IMR-90 (cell line): ENCODE data around the gene NPTX2. TPM values are rescaled to one million over a fixed set of nuclear protein-coding genes. Genes with fewer than 3 reads are reported as not detected.

ENCODE experiments used
- ATAC-seq: fragments of 200-7000 bp; cut with Tn5 transposase; 2 replicates; pipeline ENCODE4 v1.9.1; 2020; ENCODE audit warnings: low read depth, mild to moderate bottlenecking, moderate library complexity
- BruUV-seq: library from RNA; stranded (reverse); fragments of 400-500 nt; replicated peaks from 2 replicates; lab custom pipeline; 2021; lab: Mats Ljungman, UMichigan
- CTCF ChIA-PET: fragments of 300-600 bp; formaldehyde crosslinking; extraction: SDS; loops from one replicate; lab custom pipeline; 2021; ENCODE audit warnings: antibody characterized with exemption; lab: Yijun Ruan, JAX
- POLR2A ChIA-PET: fragments of 300-600 bp; sonication (Branson Sonifier 250); formaldehyde crosslinking; loops from one replicate; lab custom pipeline; 2022; ENCODE audit warnings: antibody characterized with exemption; ENCODE audit not compliant: unreplicated experiment; lab: Charles Lee
- DNase-seq: peaks from one replicate; pipeline ENCODE4 v3.0.0; 2013
- H2AFZ ChIP-seq: replicated peaks from 2 replicates; pipeline ENCODE3; 2013; ENCODE audit warnings: low read length, mild to moderate bottlenecking; ENCODE audit not compliant: poor library complexity
- H2AK5ac ChIP-seq: 2 replicates; pipeline ENCODE4 v1.6.1; 2013; ENCODE audit warnings: low read depth, low read length, inconsistent platforms
- H2AK9ac ChIP-seq: replicated peaks from 2 replicates; pipeline ENCODE3; 2013; ENCODE audit warnings: mild to moderate bottlenecking, low read depth, low read length, moderate library complexity; ENCODE audit not compliant: poor library complexity
- H2BK120ac ChIP-seq: 2 replicates; pipeline ENCODE4 v1.6.1; 2013; ENCODE audit warnings: low read depth, low read length, inconsistent platforms
- H2BK15ac ChIP-seq: 3 replicates; pipeline ENCODE4 v1.6.1; 2013; ENCODE audit warnings: low read depth, low read length, inconsistent platforms
- H2BK20ac ChIP-seq: 2 replicates; pipeline ENCODE4 v1.6.1; 2013; ENCODE audit warnings: low read depth, mild to moderate bottlenecking, inconsistent platforms, low read length, moderate library complexity
- H2BK5ac ChIP-seq: 2 replicates; pipeline ENCODE4 v1.6.1; 2013; ENCODE audit warnings: mild to moderate bottlenecking, low read depth, low read length, inconsistent platforms; ENCODE audit not compliant: poor library complexity, severe bottlenecking
- H3K14ac ChIP-seq: replicated peaks from 2 replicates; pipeline ENCODE4 v1.6.1; 2013; ENCODE audit warnings: low read depth, low read length, inconsistent platforms
- H3K18ac ChIP-seq: 2 replicates; pipeline ENCODE4 v1.6.1; 2013; ENCODE audit warnings: low read depth, low read length, control low read depth
- H3K23ac ChIP-seq: 2 replicates; pipeline ENCODE4 v1.6.1; 2013; ENCODE audit warnings: low read depth, low read length, inconsistent platforms
- H3K27ac ChIP-seq: 2 replicates; pipeline ENCODE4 v1.5.1; 2013; ENCODE audit warnings: mild to moderate bottlenecking, control low read depth, low read length; ENCODE audit not compliant: insufficient read depth
- H3K27me3 ChIP-seq: 2 replicates; pipeline ENCODE4 v1.6.1; 2013; ENCODE audit warnings: low read length; ENCODE audit not compliant: control insufficient read depth, insufficient read depth
- H3K36me3 ChIP-seq: 2 replicates; pipeline ENCODE4 v1.6.1; 2013; ENCODE audit warnings: low read length, mixed read lengths; ENCODE audit not compliant: control insufficient read depth, insufficient read depth
- H3K4ac ChIP-seq: 2 replicates; pipeline ENCODE4 v1.6.1; 2013; ENCODE audit warnings: low read depth, low read length, inconsistent platforms
- H3K4me1 ChIP-seq: 2 replicates; pipeline ENCODE4 v1.6.1; 2013; ENCODE audit warnings: low read length, mixed read lengths; ENCODE audit not compliant: control insufficient read depth, insufficient read depth
- H3K4me2 ChIP-seq: 2 replicates; pipeline ENCODE4 v1.6.1; 2013; ENCODE audit warnings: low read depth, mild to moderate bottlenecking, control low read depth, low read length, moderate library complexity
- H3K4me3 ChIP-seq: 2 replicates; pipeline ENCODE4 v1.5.1; 2013; ENCODE audit warnings: low read depth, mild to moderate bottlenecking, control low read depth, low read length, moderate library complexity; ENCODE audit not compliant: insufficient read depth
- H3K56ac ChIP-seq: 2 replicates; pipeline ENCODE4 v1.6.1; 2013; ENCODE audit warnings: low read length, inconsistent platforms; ENCODE audit not compliant: insufficient read depth; ENCODE audit errors: extremely low read depth
- H3K79me1 ChIP-seq, 2 experiments: 2 replicates each; pipeline ENCODE4 v1.6.1; 2013; ENCODE audit warnings: low read length in 2 of 2, inconsistent platforms in 1 of 2, low read depth in 1 of 2
- H3K9ac ChIP-seq: 2 replicates; pipeline ENCODE4 v1.6.1; 2013; ENCODE audit warnings: low read depth, low read length, control low read depth
- H3K9me1 ChIP-seq: 2 replicates; pipeline ENCODE4 v1.6.1; 2013; ENCODE audit warnings: low read length, inconsistent platforms; ENCODE audit not compliant: insufficient read depth
- H3K9me3 ChIP-seq: 2 replicates; pipeline ENCODE4 v1.6.1; 2013; ENCODE audit warnings: low read length; ENCODE audit not compliant: control insufficient read depth, insufficient read depth
- H4K20me1 ChIP-seq: 2 replicates; pipeline ENCODE4 v1.6.1; 2013; ENCODE audit warnings: low read length, inconsistent platforms; ENCODE audit not compliant: insufficient read depth
- H4K5ac ChIP-seq: 2 replicates; pipeline ENCODE4 v1.6.1; 2013; ENCODE audit warnings: mild to moderate bottlenecking, low read depth, low read length, control low read depth
- H4K8ac ChIP-seq, 2 experiments: 2 replicates each; pipeline ENCODE4 v1.6.1; 2013; ENCODE audit warnings: low read depth in 2 of 2, low read length in 2 of 2, control low read depth in 1 of 2, inconsistent platforms in 1 of 2
- H4K91ac ChIP-seq: 2 replicates; pipeline ENCODE4 v1.6.1; 2013; ENCODE audit warnings: low read depth, low read length, inconsistent platforms; ENCODE audit not compliant: insufficient read depth
- CHD1 ChIP-seq: IDR thresholded peaks from 2 replicates; pipeline ENCODE4 v1.6.1; 2012; ENCODE audit warnings: low read depth, low read length, improper control_type of control experiment
- MAFK ChIP-seq: IDR thresholded peaks from 2 replicates; pipeline ENCODE4 v1.6.1; 2012; ENCODE audit warnings: low read depth, low read length, improper control_type of control experiment
- MAZ ChIP-seq: IDR thresholded peaks from 2 replicates; pipeline ENCODE4 v1.6.1; 2012; ENCODE audit warnings: low read depth, mild to moderate bottlenecking, low read length, improper control_type of control experiment, moderate library complexity, borderline replicate concordance
- MXI1 ChIP-seq: IDR thresholded peaks from 2 replicates; pipeline ENCODE4 v1.6.1; 2012; ENCODE audit warnings: low read depth, mild to moderate bottlenecking, low read length, moderate library complexity, borderline replicate concordance
- POLR2A ChIP-seq: IDR thresholded peaks from 2 replicates; pipeline ENCODE4 v1.6.1; 2012; ENCODE audit warnings: mild to moderate bottlenecking, low read depth, low read length
- RCOR1 ChIP-seq: IDR thresholded peaks from 2 replicates; pipeline ENCODE4 v1.6.1; 2012; ENCODE audit warnings: mild to moderate bottlenecking, low read length, improper control_type of control experiment; ENCODE audit not compliant: insufficient replicate concordance
- RFX5 ChIP-seq: IDR thresholded peaks from 2 replicates; pipeline ENCODE4 v1.8.0; 2012; ENCODE audit warnings: low read depth, mild to moderate bottlenecking, low read length, moderate library complexity
- WGBS, 2 experiments: methylation state at CpG; one replicate each; pipeline versions ENCODE4 v1.1.5 to v1.1.7; 2013; ENCODE audit warnings: missing lambda C conversion rate in 2 of 2; ENCODE audit not compliant: insufficient read length in 1 of 2; ENCODE audit errors: extremely low coverage in 2 of 2; 5-methylcytosine and 5-hydroxymethylcytosine counted together
- dilution Hi-C: fragments of 300-500 bp; cut with HindIII; formaldehyde crosslinking; loops from one replicate; pipeline ENCODE4 v1.14.3; 2018; ENCODE audit warnings: low sequenced_read_pairs; ENCODE audit not compliant: unreplicated experiment
- in situ Hi-C: fragments of 300-500 bp; cut with MboI; formaldehyde crosslinking; loops from 3 replicates; pipeline ENCODE4 v1.14.3; 2019; ENCODE audit warnings: low sequenced_read_pairs, inconsistent platforms, mixed read lengths
- intact Hi-C: fragments of 100-400 bp; cut with micrococcal nuclease; formaldehyde crosslinking; loops from 2 replicates; pipeline ENCODE4 v1.10.0; 2022
- polyA plus RNA-seq, 3 experiments: library from polyadenylated mRNA; depleted of rRNA; stranded (reverse); fragments of >200 nt; gene quantifications; 2 replicates each; pipeline ENCODE4 v1.2.3, GENCODE V29; 2012; ENCODE audit warnings: low replicate concordance in 1 of 3
- total RNA-seq: library from RNA; depleted of rRNA; stranded (reverse); fragments of >200 nt; gene quantifications from 2 replicates; pipeline ENCODE4 v1.2.3, GENCODE V29; 2012
- TF ChIP-seq, protein P1 (sequence below): conservative IDR thresholded peaks from 2 replicates; pipeline ENCODE4 v1.5.1; 2012; ENCODE audit warnings: mild to moderate bottlenecking, low read depth, low read length, improper control_type of control experiment
- TF ChIP-seq, protein P2 (sequence below): fragments of 150-350 bp; IDR thresholded peaks from 2 replicates; pipeline ENCODE4 v1.6.1; 2016; ENCODE audit warnings: low read depth, mild to moderate bottlenecking, low read length, moderate library complexity, borderline replicate concordance

The NPTX2 gene
- total and polyA plus RNA-seq, 2 of the 4 experiments (the other 2 are of a cell fraction), result under 0.01 to 0.03 TPM

DNA sequence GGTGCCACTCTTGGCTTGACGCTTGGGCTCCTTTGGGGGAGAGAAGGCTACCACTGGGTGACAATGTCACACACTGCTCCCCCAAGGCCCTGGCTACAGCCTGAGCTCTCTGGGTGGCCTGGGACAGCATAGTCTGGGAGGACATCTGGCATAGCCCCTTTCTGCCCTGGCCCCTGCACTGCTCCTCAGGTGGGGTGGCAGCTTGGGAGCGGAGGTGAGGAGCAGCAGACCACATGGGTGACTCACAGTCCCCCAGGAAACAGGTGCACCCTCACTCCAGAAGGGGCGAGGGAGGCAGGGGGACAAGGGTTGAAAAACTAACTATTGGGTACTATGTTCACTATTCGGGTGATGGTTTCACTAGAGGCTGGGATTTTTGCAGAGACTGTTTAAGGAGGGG lies 45.2 kb downstream of the NPTX2 start:
- H3K56ac ChIP-seq, result no peak overlapping the region
- H4K8ac ChIP-seq, result no peak overlapping the region
- H2AK5ac ChIP-seq, result no peak overlapping the region
- H3K4me1 ChIP-seq, result no peaks in the 10 kb centered on the region
- H2AFZ ChIP-seq, result no peak overlapping the region
- TF ChIP-seq POLR2A (no peak), MAZ (no peak), MAFK (no peak), RCOR1 (no peak), MXI1 (no peak), CHD1 (no peak), RFX5 (no peak)
- TF ChIP-seq, protein P1, sequence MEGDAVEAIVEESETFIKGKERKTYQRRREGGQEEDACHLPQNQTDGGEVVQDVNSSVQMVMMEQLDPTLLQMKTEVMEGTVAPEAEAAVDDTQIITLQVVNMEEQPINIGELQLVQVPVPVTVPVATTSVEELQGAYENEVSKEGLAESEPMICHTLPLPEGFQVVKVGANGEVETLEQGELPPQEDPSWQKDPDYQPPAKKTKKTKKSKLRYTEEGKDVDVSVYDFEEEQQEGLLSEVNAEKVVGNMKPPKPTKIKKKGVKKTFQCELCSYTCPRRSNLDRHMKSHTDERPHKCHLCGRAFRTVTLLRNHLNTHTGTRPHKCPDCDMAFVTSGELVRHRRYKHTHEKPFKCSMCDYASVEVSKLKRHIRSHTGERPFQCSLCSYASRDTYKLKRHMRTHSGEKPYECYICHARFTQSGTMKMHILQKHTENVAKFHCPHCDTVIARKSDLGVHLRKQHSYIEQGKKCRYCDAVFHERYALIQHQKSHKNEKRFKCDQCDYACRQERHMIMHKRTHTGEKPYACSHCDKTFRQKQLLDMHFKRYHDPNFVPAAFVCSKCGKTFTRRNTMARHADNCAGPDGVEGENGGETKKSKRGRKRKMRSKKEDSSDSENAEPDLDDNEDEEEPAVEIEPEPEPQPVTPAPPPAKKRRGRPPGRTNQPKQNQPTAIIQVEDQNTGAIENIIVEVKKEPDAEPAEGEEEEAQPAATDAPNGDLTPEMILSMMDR, result no peak
- TF ChIP-seq, protein P2, sequence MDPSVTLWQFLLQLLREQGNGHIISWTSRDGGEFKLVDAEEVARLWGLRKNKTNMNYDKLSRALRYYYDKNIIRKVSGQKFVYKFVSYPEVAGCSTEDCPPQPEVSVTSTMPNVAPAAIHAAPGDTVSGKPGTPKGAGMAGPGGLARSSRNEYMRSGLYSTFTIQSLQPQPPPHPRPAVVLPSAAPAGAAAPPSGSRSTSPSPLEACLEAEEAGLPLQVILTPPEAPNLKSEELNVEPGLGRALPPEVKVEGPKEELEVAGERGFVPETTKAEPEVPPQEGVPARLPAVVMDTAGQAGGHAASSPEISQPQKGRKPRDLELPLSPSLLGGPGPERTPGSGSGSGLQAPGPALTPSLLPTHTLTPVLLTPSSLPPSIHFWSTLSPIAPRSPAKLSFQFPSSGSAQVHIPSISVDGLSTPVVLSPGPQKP, result no peak
- DNase-seq (no peak), ATAC-seq (no peak)
- no peaks in the 10 kb centered on the region for H3K9me1 ChIP-seq
- in situ Hi-C loops, result no loop called here
- H3K4ac ChIP-seq, result no peak overlapping the region
- peaks cover 35% of the 10 kb centered on the region for H3K9me3 ChIP-seq
- H3K27ac ChIP-seq, result no peak overlapping the region
- H3K23ac ChIP-seq, result no peak overlapping the region
- H2BK15ac ChIP-seq, result no peak overlapping the region
- no peaks in the 10 kb centered on the region for H3K36me3 ChIP-seq
- no peaks in the 10 kb centered on the region for H4K20me1 ChIP-seq
- no peak overlapping the region for H3K4me2 ChIP-seq
- no peak overlapping the region for H3K14ac ChIP-seq
- no peak overlapping the region for H4K91ac ChIP-seq
- intact Hi-C loops, result no loop called here
- dilution Hi-C loops, result no loop called here
- H2BK120ac ChIP-seq, result no peak overlapping the region
- H3K9ac ChIP-seq, result no peak overlapping the region
- no peak overlapping the region for H3K18ac ChIP-seq
- no peak overlapping the region for H2BK20ac ChIP-seq
- H2BK5ac ChIP-seq, result no peak overlapping the region
- CTCF ChIA-PET, result no interaction called here
- no peaks in the 10 kb centered on the region for H3K79me1 ChIP-seq
- BruUV-seq, result no TSS peak
- WGBS, 2 experiments, result no CpG with 5 or more reads among the region's 4 CpGs
- no peak overlapping the region for H2AK9ac ChIP-seq
- no peak overlapping the region for H3K4me3 ChIP-seq
- no peaks in the 10 kb centered on the region for H3K27me3 ChIP-seq
- no peak overlapping the region for H4K5ac ChIP-seq
- POLR2A ChIA-PET, result no interaction called here
